Upper lobe of left lung (tissue), 6 donors: ENCODE results near the gene CYP4F2. TPM values are rescaled to one million over a fixed set of nuclear protein-coding genes. Genes with fewer than 3 reads are reported as not detected.
"Not testable (repeated sequence)": the region's sequence is repeated elsewhere in the genome, so short reads cannot be mapped to it uniquely, and the experiment has no call there.

Experiments
- ATAC-seq, 2 donors: fragments of 200-7000 bp; cut with Tn5 transposase; one replicate each; pipeline ENCODE4 v1.9.1; 2022; ENCODE audit warnings: mild to moderate bottlenecking in 2 of 2, moderate library complexity in 2 of 2; ENCODE audit not compliant: low FRiP score in 2 of 2
- DNase-seq, 2 donors: peaks; one replicate each; pipeline ENCODE4 v3.0.0-alpha.2; 2019 to 2020
- H3K27ac ChIP-seq, 4 donors: fragments of 200-600 bp; sonication (generic); one replicate each; pipeline ENCODE4 v1.5.1; 2016 to 2019
- H3K27me3 ChIP-seq, 4 donors: fragments of 200-600 bp; sonication (generic); one replicate each; pipeline ENCODE4 v1.5.1; 2017 to 2019
- H3K36me3 ChIP-seq, 4 donors: fragments of 200-600 bp; sonication (generic); one replicate each; pipeline ENCODE4 v1.5.1; 2016 to 2019
- H3K4me1 ChIP-seq, 4 donors: fragments of 200-600 bp; sonication (generic); one replicate each; pipeline ENCODE4 v1.5.1; 2018 to 2019
- H3K4me3 ChIP-seq, 4 donors: fragments of 200-600 bp; sonication (generic); one replicate each; pipeline ENCODE4 v1.5.1; 2017 to 2019; ENCODE audit warnings: mild to moderate bottlenecking in 2 of 4, moderate library complexity in 1 of 4
- H3K9me3 ChIP-seq, 4 donors: fragments of 200-600 bp; sonication (generic); one replicate each; pipeline ENCODE4 v1.5.1; 2018 to 2019
- CTCF ChIP-seq, 6 experiments: fragments of 450-650 bp in 4 of 6; fragments of 200-600 bp in 2 of 6; sonication (generic) in 2 of 6; IDR thresholded peaks; one replicate each; pipeline ENCODE4 v1.5.1; 2016 to 2019; ENCODE audit warnings: antibody characterized with exemption in 6 of 6
- EP300 ChIP-seq, 4 donors: sonication (generic); formaldehyde crosslinking; IDR thresholded peaks; one replicate each; pipeline ENCODE4 v1.5.1; 2017; ENCODE audit warnings: antibody characterized with exemption in 4 of 4, control low read depth in 2 of 4
- POLR2A ChIP-seq, 4 donors: fragments of 450-650 bp; IDR thresholded peaks; one replicate each; pipeline ENCODE4 v1.5.1; 2016 to 2017; ENCODE audit warnings: antibody characterized with exemption in 4 of 4, mild to moderate bottlenecking in 2 of 4
- POLR2AphosphoS5 ChIP-seq, 2 donors: sonication (generic); formaldehyde crosslinking; IDR thresholded peaks; one replicate each; pipeline ENCODE4 v1.5.1; 2017; ENCODE audit warnings: antibody characterized with exemption in 2 of 2
- WGBS, 2 donors: methylation state at CpG; one replicate each; pipeline ENCODE4 v1.1.5; 2017 to 2018; 5-methylcytosine and 5-hydroxymethylcytosine counted together
- total RNA-seq, 6 donors: library from RNA; depleted of rRNA in 4 of 6; stranded (reverse); fragments of >200 nt in 4 of 6; gene quantifications; one replicate each; pipeline versions ENCODE4 v1.1.0 to v1.2.1, GENCODE V29; 2016 to 2021
- donor health status: DM: no; HTN: no; CAD: no; lungs with moderate emphysema.
- donor health status: DM: no; HTN: yes; CAD: no; lungs with severe emphysema.

The CYP4F2 gene
- total RNA-seq, 6 donors from 2014 or later = 0.23 to 0.40 TPM; not detected in 4

GRCh38 chr19:15915109-15915508, 17.2 kb upstream of the CYP4F2 start:
- Histone ChIP-seq H3K4me1 (peaks cover 0 to 6% (median 0%) of the 10 kb centered on the region in 4 donors), H3K27me3 (peaks cover 0 to 8% (median 4%) of the 10 kb centered on the region in 4 donors), H3K4me3 (no peak overlapping the region), H3K36me3 (no peaks in the 10 kb centered on the region), H3K9me3 (peaks cover 0 to 14% (median 12%) of the 10 kb centered on the region in 4 donors), H3K27ac (no peak overlapping the region)
- 87 to 88% methylated on average over 2 of the region's 2 CpGs for WGBS, 2 donors
- ATAC-seq (no peak), DNase-seq (no peak)
- TF ChIP-seq EP300 (IDR thresholded peaks at IDR 0.05) = no peak
- TF ChIP-seq POLR2AphosphoS5 (IDR thresholded peaks at IDR 0.05) = no peak
- no peak for TF ChIP-seq CTCF (IDR thresholded peaks at IDR 0.05)
- TF ChIP-seq POLR2A (IDR thresholded peaks at IDR 0.05) = no peak

- ATAC-seq = no peak
- peaks cover 0 to 8% (median 4%) of the 10 kb centered on the region in 4 donors for H3K27me3 ChIP-seq
- 88 to 92% methylated on average over 8 of the region's 8 CpGs for WGBS, 2 donors
- H3K27ac ChIP-seq = no peak overlapping the region
- H3K9me3 ChIP-seq = peaks cover 0 to 14% (median 12%) of the 10 kb centered on the region in 4 donors
- no peak overlapping the region for H3K4me3 ChIP-seq
- peaks cover 0 to 6% (median 0%) of the 10 kb centered on the region in 4 donors for H3K4me1 ChIP-seq
- H3K36me3 ChIP-seq = no peaks in the 10 kb centered on the region
- TF ChIP-seq CTCF (IDR thresholded peaks at IDR 0.05) (no peak), POLR2AphosphoS5 (IDR thresholded peaks at IDR 0.05) (no peak), POLR2A (IDR thresholded peaks at IDR 0.05) (no peak), EP300 (IDR thresholded peaks at IDR 0.05) (no peak)
- no peak for DNase-seq
Observed at GRCh38 chr19:15913830-15914229, 16.0 kb upstream of the CYP4F2 start.

- no peak for ATAC-seq
- peaks cover 0 to 8% (median 4%) of the 10 kb centered on the region in 4 donors for H3K27me3 ChIP-seq
Observed at GRCh38 chr19:15913384-15913783, 15.5 kb upstream of the CYP4F2 start.

GRCh38 chr19:15911599-15912235, 13.8 kb upstream of the CYP4F2 start:
- TF ChIP-seq EP300 (IDR thresholded peaks at IDR 0.05) = no peak
- TF ChIP-seq POLR2AphosphoS5 (IDR thresholded peaks at IDR 0.05) = no peak
- no peak for TF ChIP-seq CTCF (IDR thresholded peaks at IDR 0.05)
- no peak for TF ChIP-seq POLR2A (IDR thresholded peaks at IDR 0.05)
- Histone ChIP-seq H3K36me3 (no peaks in the 10 kb centered on the region), H3K4me1 (peaks cover 0 to 6% (median 0%) of the 10 kb centered on the region in 4 donors), H3K27me3 (peaks cover 0 to 8% (median 4%) of the 10 kb centered on the region in 4 donors), H3K4me3 (peak overlapping the region in 1 of 4 donors; percentile 1), H3K27ac (no peak overlapping the region), H3K9me3 (peaks cover 0 to 14% (median 12%) of the 10 kb centered on the region in 4 donors)
- no peak for ATAC-seq
- DNase-seq = peak in 1 of 2 donors; percentile 82
- WGBS, 2 donors = 3 to 8% methylated on average over 33 to 34 of the region's 44 CpGs

More at GRCh38 chr19:15913384-15913783, 15.5 kb upstream of the CYP4F2 start:
- Histone ChIP-seq H3K4me1 (peaks cover 0 to 6% (median 0%) of the 10 kb centered on the region in 4 donors), H3K36me3 (no peaks in the 10 kb centered on the region), H3K4me3 (no peak overlapping the region), H3K27ac (no peak overlapping the region), H3K9me3 (peaks cover 0 to 14% (median 12%) of the 10 kb centered on the region in 4 donors)
- 64 to 75% methylated on average over 4 to 6 of the region's 6 CpGs for WGBS, 2 donors
- no peak for DNase-seq
- TF ChIP-seq POLR2AphosphoS5 (IDR thresholded peaks at IDR 0.05) = no peak
- TF ChIP-seq EP300 (IDR thresholded peaks at IDR 0.05) = no peak
- no peak for TF ChIP-seq POLR2A (IDR thresholded peaks at IDR 0.05)
- no peak for TF ChIP-seq CTCF (IDR thresholded peaks at IDR 0.05)

GRCh38 chr19:15905026-15905425, 7.2 kb upstream of the CYP4F2 start:
- no peak overlapping the region for H3K27ac ChIP-seq
- no peak overlapping the region for H3K4me3 ChIP-seq
- no peaks in the 10 kb centered on the region for H3K4me1 ChIP-seq
- ATAC-seq (no peak), DNase-seq (no peak)
- no peak for TF ChIP-seq POLR2AphosphoS5 (IDR thresholded peaks at IDR 0.05)
- no peak for TF ChIP-seq CTCF (IDR thresholded peaks at IDR 0.05)
- no peaks in the 10 kb centered on the region for H3K27me3 ChIP-seq
- no peaks in the 10 kb centered on the region for H3K36me3 ChIP-seq
- H3K9me3 ChIP-seq = no peaks in the 10 kb centered on the region

GRCh38 chr19:15902898-15903297, 5.0 kb upstream of the CYP4F2 start:
- H3K9me3 ChIP-seq, ATAC-seq, H3K4me3 ChIP-seq, H3K4me1 ChIP-seq, H3K27me3 ChIP-seq, H3K27ac ChIP-seq, H3K36me3 ChIP-seq: not testable (repeated sequence)
- WGBS, 2 donors = 91 to 95% methylated on average over 22 to 25 of the region's 29 CpGs
- peak in 1 of 2 donors; percentile 78 for DNase-seq
